CD14-positive monocyte (primary cell): ENCODE data around the gene SLC66A2. TPM values are rescaled to one million over a fixed set of nuclear protein-coding genes. Genes with fewer than 3 reads are reported as not detected.

Experiments used
- DNase-seq, 3 donors: peaks; one replicate each; pipeline ENCODE4 v3.0.0-alpha.2; 2011 to 2022
- H2AFZ ChIP-seq: 2 replicates; pipeline ENCODE4 v1.6.0; 2012; ENCODE audit warnings: mild to moderate bottlenecking, low read depth, low read length, inconsistent platforms; ENCODE audit not compliant: insufficient read depth, poor library complexity, severe bottlenecking
- H3K27ac ChIP-seq, 2 donors: 1 replicate in 1 of 2; 2 replicates in 1 of 2; pipeline ENCODE4 v1.5.1; 2012 to 2013; ENCODE audit warnings: low read length in 2 of 2, control low read depth in 1 of 2, inconsistent platforms in 1 of 2, low read depth in 1 of 2, mild to moderate bottlenecking in 1 of 2
- H3K27me3 ChIP-seq, 2 donors: one replicate each; pipeline versions ENCODE4 v1.6.0 to v1.6.1; 2011 to 2013; ENCODE audit warnings: low read length in 2 of 2; ENCODE audit not compliant: control insufficient read depth in 2 of 2, insufficient read depth in 2 of 2
- H3K36me3 ChIP-seq, 2 donors: replicated peaks in 1 of 2; 1 replicate in 1 of 2; 2 replicates in 1 of 2; pipeline versions ENCODE4 v1.5.1 to v1.6.1; 2012 to 2013; ENCODE audit warnings: low read length in 2 of 2, control low read depth in 1 of 2, inconsistent platforms in 1 of 2, mild to moderate bottlenecking in 1 of 2; ENCODE audit not compliant: insufficient read depth in 2 of 2, control insufficient read depth in 1 of 2
- H3K4me1 ChIP-seq, 2 donors: 1 replicate in 1 of 2; 2 replicates in 1 of 2; pipeline versions ENCODE4 v1.5.1 to v1.6.1; 2012 to 2013; ENCODE audit warnings: low read length in 2 of 2, control low read depth in 1 of 2, inconsistent platforms in 1 of 2, mild to moderate bottlenecking in 1 of 2, moderate library complexity in 1 of 2; ENCODE audit not compliant: insufficient read depth in 2 of 2, control insufficient read depth in 1 of 2
- H3K4me2 ChIP-seq: replicated peaks from 2 replicates; pipeline ENCODE3; 2012; ENCODE audit warnings: low read length, moderate library complexity, mild to moderate bottlenecking; ENCODE audit not compliant: poor library complexity, severe bottlenecking; ENCODE audit errors: extremely low read depth
- H3K4me3 ChIP-seq, 3 experiments: fragments of 200-600 bp in 1 of 3; sonication (generic) in 1 of 3; replicated peaks in 1 of 3; 1 replicate in 2 of 3; 2 replicates in 1 of 3; pipeline ENCODE4 v1.5.1; 2011 to 2013; ENCODE audit warnings: low read length in 3 of 3, mild to moderate bottlenecking in 3 of 3, control low read depth in 2 of 3, low read depth in 2 of 3, inconsistent platforms in 1 of 3, moderate library complexity in 1 of 3
- H3K79me2 ChIP-seq: 2 replicates; pipeline ENCODE4 v1.6.0; 2012; ENCODE audit warnings: mild to moderate bottlenecking, control low read depth, inconsistent platforms, low read length, moderate library complexity; ENCODE audit not compliant: insufficient read depth
- H3K9ac ChIP-seq: 2 replicates; pipeline ENCODE4 v1.6.0; 2017; ENCODE audit warnings: low read length, mild to moderate bottlenecking; ENCODE audit not compliant: insufficient read depth, poor library complexity, severe bottlenecking
- H3K9me3 ChIP-seq, 2 donors: replicated peaks in 1 of 2; 1 replicate in 1 of 2; 2 replicates in 1 of 2; pipeline versions ENCODE4 v1.5.1 to v1.6.1; 2012 to 2013; ENCODE audit warnings: low read length in 2 of 2, control low read depth in 1 of 2; ENCODE audit not compliant: control insufficient read depth in 1 of 2, insufficient read depth in 1 of 2
- H4K20me1 ChIP-seq: 2 replicates; pipeline ENCODE4 v1.6.0; 2012; ENCODE audit warnings: mild to moderate bottlenecking, low read length, control low read depth, moderate library complexity; ENCODE audit not compliant: insufficient read depth
- H3K27ac Mint-ChIP-seq, 7 donors: one replicate each; pipeline ENCODE4 v1.8.0; 2020; ENCODE audit warnings: mild to moderate bottlenecking in 7 of 7, mixed read lengths in 7 of 7, moderate library complexity in 6 of 7, inconsistent platforms in 2 of 7
- H3K27me3 Mint-ChIP-seq, 3 donors: one replicate each; pipeline ENCODE4 v1.8.0; 2021 to 2022; ENCODE audit warnings: low read depth in 3 of 3, mild to moderate bottlenecking in 3 of 3, mixed read lengths in 3 of 3, moderate library complexity in 3 of 3, inconsistent platforms in 1 of 3
- H3K36me3 Mint-ChIP-seq, 2 donors: one replicate each; pipeline ENCODE4 v1.8.0; 2020; ENCODE audit warnings: mixed read lengths in 2 of 2, inconsistent platforms in 1 of 2, mild to moderate bottlenecking in 1 of 2
- H3K4me1 Mint-ChIP-seq: one replicate; pipeline ENCODE4 v1.8.0; 2020; ENCODE audit warnings: mild to moderate bottlenecking, mixed read lengths
- H3K4me3 Mint-ChIP-seq, 2 donors: one replicate each; pipeline ENCODE4 v1.8.0; 2020; ENCODE audit warnings: mild to moderate bottlenecking in 2 of 2, mixed read lengths in 2 of 2, moderate library complexity in 1 of 2
- H3K9me3 Mint-ChIP-seq, 7 donors: one replicate each; pipeline ENCODE4 v1.8.0; 2020 to 2022; ENCODE audit warnings: mixed read lengths in 7 of 7, mild to moderate bottlenecking in 6 of 7, moderate library complexity in 6 of 7, inconsistent platforms in 2 of 7
- CTCF ChIP-seq: fragments of 200-600 bp; IDR thresholded peaks from one replicate; pipeline ENCODE4 v1.8.0; 2022; ENCODE audit warnings: antibody characterized with exemption, mild to moderate bottlenecking
- WGBS: methylation state at CpG from one replicate; pipeline ENCODE4 v1.1.5; 2013; ENCODE audit warnings: missing lambda C conversion rate; ENCODE audit not compliant: insufficient coverage; 5-methylcytosine and 5-hydroxymethylcytosine counted together
- intact Hi-C, 2 donors: fragments of 100-400 bp; cut with micrococcal nuclease; formaldehyde crosslinking; loops; one replicate each; pipeline versions ENCODE4 v1.15.0 to v1.15.1; 2023
- polyA plus RNA-seq, 3 donors: library from polyadenylated mRNA; depleted of rRNA in 1 of 3; unstranded in 2 of 3; stranded (reverse) in 1 of 3; fragments of 300-500 nt in 2 of 3; fragments of >200 nt in 1 of 3; fragmentation: Illumina TruSeq in 2 of 3; gene quantifications; 1 replicate in 2 of 3; 2 replicates in 1 of 3; pipeline ENCODE4 v1.2.3, GENCODE V29; 2012 to 2021

The SLC66A2 gene
- polyA plus RNA-seq, 3 donors = 26.8 to 42.6 (median 33.8) TPM

DNA sequence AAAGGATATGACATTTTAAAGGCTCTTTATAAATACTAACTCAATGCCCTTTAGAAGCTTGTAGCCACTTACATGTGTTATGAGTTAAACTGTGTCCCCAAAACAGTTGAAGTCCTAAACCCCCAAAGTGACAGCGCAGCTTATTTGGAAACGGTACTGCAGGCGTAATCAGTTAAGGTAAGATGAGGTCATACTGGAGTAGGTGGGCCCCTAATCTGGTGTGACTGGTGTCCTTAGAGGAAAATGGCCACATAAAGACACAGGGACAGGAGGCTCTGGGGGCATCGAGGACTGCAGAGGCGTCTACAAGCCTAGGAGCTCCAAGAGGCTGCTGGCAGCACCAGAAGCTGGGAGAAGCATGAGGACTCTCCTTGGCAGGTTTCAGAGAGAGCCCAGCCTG, 28.4 kb upstream of the SLC66A2 start:
- H3K36me3 ChIP-seq = peaks cover 17 to 59% of the 10 kb centered on the region in 2 donors
- intact Hi-C loops = loop anchor here in 1 of 2 donors (10.0 kb wide), 1 partner anchor 185 kb away; the partner anchor contains the start of gene KCNG2
- no peak overlapping the region for H3K4me2 ChIP-seq

DNA sequence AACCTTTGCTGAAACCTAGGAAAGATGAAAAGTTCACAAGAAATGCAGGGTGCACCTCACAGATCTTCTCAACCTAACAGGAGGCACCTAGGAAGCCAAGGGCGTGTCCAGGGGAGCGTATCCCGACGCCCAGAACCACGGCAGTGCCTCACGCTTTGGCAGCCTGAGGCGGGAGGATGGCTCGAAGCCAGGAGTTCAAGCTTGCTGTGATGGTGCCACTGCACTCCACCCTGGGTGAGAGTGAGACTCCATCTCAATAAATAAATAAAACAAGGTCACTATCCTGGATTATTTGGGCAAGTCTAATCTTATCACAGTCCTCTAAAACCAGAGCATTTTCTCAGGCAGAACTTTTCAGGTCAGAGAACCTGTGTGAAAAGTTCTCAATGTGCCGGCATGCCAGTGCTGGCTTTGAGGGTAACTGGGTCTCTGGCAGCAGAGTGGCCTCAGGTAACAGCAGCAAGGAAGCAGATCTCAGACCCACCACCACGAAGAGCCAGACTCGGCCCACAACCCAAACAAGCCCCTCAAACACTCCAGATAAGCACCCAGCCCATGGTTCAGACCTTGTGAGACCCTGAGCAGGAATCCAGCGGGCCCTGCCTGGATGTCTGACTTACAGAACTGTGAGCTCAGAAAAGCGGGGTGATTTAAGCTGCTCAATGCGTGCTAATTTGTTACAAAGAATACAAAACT, 24.7 kb upstream of the SLC66A2 start:
- Mint-ChIP-seq H3K27ac (peak overlapping the region in 5 of 7 donors; percentile 10 to 79 (median 53)), H3K4me3 (no peak overlapping the region), H3K36me3 (peaks cover 68 to 79% of the 10 kb centered on the region in 2 donors), H3K4me1 (peaks cover 5% of the 10 kb centered on the region), H3K27me3 (peaks cover 0 to 1% (median 0%) of the 10 kb centered on the region in 3 donors), H3K9me3 (no peaks in the 10 kb centered on the region)
- Histone ChIP-seq H3K9ac (no peak overlapping the region), H3K79me2 (peaks cover 81% of the 10 kb centered on the region), H3K4me2 (no peak overlapping the region), H3K27me3 (no peaks in the 10 kb centered on the region), H3K36me3 (peaks cover 47 to 85% of the 10 kb centered on the region in 2 donors), H3K4me3 (no peak overlapping the region), H3K27ac (peak overlapping the region in 1 of 2 donors; percentile 6), H3K9me3 (no peaks in the 10 kb centered on the region), H4K20me1 (peaks cover 100% of the 10 kb centered on the region), H3K4me1 (no peaks in the 10 kb centered on the region), H2AFZ (no peak overlapping the region)
- DNase-seq = no peak
- WGBS = 92% methylated on average over 8 of the region's 14 CpGs
- intact Hi-C loops = no loop called here
- no peak for TF ChIP-seq CTCF

More for the DNA sequence above, 28.4 kb upstream of the SLC66A2 start:
- Histone ChIP-seq H3K27ac (peak overlapping the region in 1 of 2 donors; percentile 40), H3K9me3 (no peaks in the 10 kb centered on the region), H3K9ac (no peak overlapping the region), H4K20me1 (peaks cover 99% of the 10 kb centered on the region), H3K4me1 (peaks cover 13 to 18% of the 10 kb centered on the region in 2 donors), H2AFZ (no peak overlapping the region), H3K79me2 (peaks cover 100% of the 10 kb centered on the region), H3K4me3 (no peak overlapping the region), H3K27me3 (no peaks in the 10 kb centered on the region)
- H3K27me3 Mint-ChIP-seq = peaks cover 0 to 1% (median 0%) of the 10 kb centered on the region in 3 donors
- H3K9me3 Mint-ChIP-seq = no peaks in the 10 kb centered on the region
- H3K27ac Mint-ChIP-seq = peak overlapping the region in 2 of 7 donors; percentile 19 to 54
- H3K4me3 Mint-ChIP-seq = no peak overlapping the region
- WGBS = 98% methylated on average over 5 of the region's 5 CpGs
- peaks cover 27% of the 10 kb centered on the region for H3K4me1 Mint-ChIP-seq
- TF ChIP-seq CTCF = no peak
- no peak for DNase-seq
- peaks cover 41 to 57% of the 10 kb centered on the region in 2 donors for H3K36me3 Mint-ChIP-seq
